ENCODE data around the gene DST.

DST gene

GRCh38 chr6:56515081-56515905 is 127.4 kb downstream of the DST start:
- Histone ChIP-seq H3K9me3 (replicated peaks; ENCODE audit: insufficient read depth, low read length) (no peaks in the 10 kb centered on the region), H3F3A (ENCODE audit: insufficient read depth, low read length) (no peaks in the 10 kb centered on the region), H3K9ac (ENCODE audit: low read length) (no peak overlapping the region), H3K4me2 (ENCODE audit: low read depth, low read length) (no peak overlapping the region), H4K20me1 (ENCODE audit: insufficient read depth, low read length) (no peaks in the 10 kb centered on the region), H3K27ac (ENCODE audit: low read length) (no peak overlapping the region), H3K27me3 (replicated peaks; ENCODE audit: insufficient read depth, low read length) (no peaks in the 10 kb centered on the region), H3K9me2 (replicated peaks; ENCODE audit: insufficient read depth, low read length) (no peaks in the 10 kb centered on the region), H3K4me3 (ENCODE audit: low read length) (no peak overlapping the region), H3K4me1 (ENCODE audit: low read length) (no peaks in the 10 kb centered on the region), H3K36me3 (replicated peaks; ENCODE audit: insufficient read depth, low read length) (no peaks in the 10 kb centered on the region), H3K79me2 (ENCODE audit: low read length) (no peaks in the 10 kb centered on the region), H2AFZ (ENCODE audit: low read length) (no peak overlapping the region)
- no peak for DNase-seq
- no peak for TF ChIP-seq EZH2phosphoT487 (IDR thresholded peaks at IDR 0.05; ENCODE audit: low read length)
- no peak for TF ChIP-seq CTCF (IDR thresholded peaks at IDR 0.05; ENCODE audit: low read length)
- no peak for TF ChIP-seq EZH2 (optimal IDR thresholded peaks at IDR 0.05; ENCODE audit: low read depth, low read length)

GRCh38 chr6:56514395-56514794 is 128.3 kb downstream of the DST start:
- H2AFZ ChIP-seq (ENCODE audit: low read length), result no peak overlapping the region
- no peak overlapping the region for H3K9ac ChIP-seq (ENCODE audit: low read length)
- H3K4me1 ChIP-seq (ENCODE audit: low read length), result no peaks in the 10 kb centered on the region
- no peaks in the 10 kb centered on the region for H3K9me3 ChIP-seq (replicated peaks; ENCODE audit: insufficient read depth, low read length)
- no peak overlapping the region for H3K4me3 ChIP-seq (ENCODE audit: low read length)
- H4K20me1 ChIP-seq (ENCODE audit: insufficient read depth, low read length), result no peaks in the 10 kb centered on the region
- no peaks in the 10 kb centered on the region for H3K27me3 ChIP-seq (replicated peaks; ENCODE audit: insufficient read depth, low read length)
- H3K9me2 ChIP-seq (replicated peaks; ENCODE audit: insufficient read depth, low read length), result no peaks in the 10 kb centered on the region
- DNase-seq, result no peak
- 0 out of 2 replicates have a peak, but pooled peaks cover 4% of the 10 kb centered on the region for H3K36me3 ChIP-seq (replicated peaks; ENCODE audit: insufficient read depth, low read length)
- H3F3A ChIP-seq (ENCODE audit: insufficient read depth, low read length), result no peaks in the 10 kb centered on the region
- TF ChIP-seq CTCF (IDR thresholded peaks at IDR 0.05; ENCODE audit: low read length), result no peak
- no peak for TF ChIP-seq EZH2phosphoT487 (IDR thresholded peaks at IDR 0.05; ENCODE audit: low read length)
- TF ChIP-seq EZH2 (optimal IDR thresholded peaks at IDR 0.05; ENCODE audit: low read depth, low read length), result no peak
- H3K79me2 ChIP-seq (ENCODE audit: low read length), result no peaks in the 10 kb centered on the region
- H3K4me2 ChIP-seq (ENCODE audit: low read depth, low read length), result no peak overlapping the region
- H3K27ac ChIP-seq (ENCODE audit: low read length), result no peak overlapping the region

- DNase-seq, result no peak
- Histone ChIP-seq H3K27me3 (replicated peaks; ENCODE audit: insufficient read depth, low read length) (no peaks in the 10 kb centered on the region), H3F3A (ENCODE audit: insufficient read depth, low read length) (no peaks in the 10 kb centered on the region), H3K9me3 (replicated peaks; ENCODE audit: insufficient read depth, low read length) (no peaks in the 10 kb centered on the region), H3K4me3 (ENCODE audit: low read length) (no peak overlapping the region), H2AFZ (ENCODE audit: low read length) (no peak overlapping the region), H4K20me1 (ENCODE audit: insufficient read depth, low read length) (no peaks in the 10 kb centered on the region), H3K9ac (ENCODE audit: low read length) (no peak overlapping the region), H3K4me1 (ENCODE audit: low read length) (no peaks in the 10 kb centered on the region), H3K9me2 (replicated peaks; ENCODE audit: insufficient read depth, low read length) (no peaks in the 10 kb centered on the region), H3K79me2 (ENCODE audit: low read length) (no peaks in the 10 kb centered on the region), H3K36me3 (replicated peaks; ENCODE audit: insufficient read depth, low read length) (0 out of 2 replicates have a peak, but pooled peaks cover 4% of the 10 kb centered on the region), H3K4me2 (ENCODE audit: low read depth, low read length) (no peak overlapping the region), H3K27ac (ENCODE audit: low read length) (no peak overlapping the region)
- TF ChIP-seq EZH2phosphoT487 (IDR thresholded peaks at IDR 0.05; ENCODE audit: low read length), result no peak
- TF ChIP-seq EZH2 (optimal IDR thresholded peaks at IDR 0.05; ENCODE audit: low read depth, low read length), result no peak
- no peak for TF ChIP-seq CTCF (IDR thresholded peaks at IDR 0.05; ENCODE audit: low read length)
These were observed 129.1 kb downstream of the DST start for GRCh38 chr6:56513631-56514030.
